DND-41 (cell line): ENCODE data around the gene GLIS2.

Experiments
- EZH2 ChIP-seq: IDR thresholded peaks from 3 replicates; pipeline ENCODE4 v1.6.1; 2012; ENCODE audit warnings: borderline replicate concordance, low read depth, mild to moderate bottlenecking, moderate library complexity, low read length, inconsistent platforms; ENCODE audit not compliant: severe bottlenecking
- TF ChIP-seq, protein P1 (sequence below): IDR thresholded peaks from 2 replicates; pipeline ENCODE4 v1.5.1; 2012; ENCODE audit warnings: borderline replicate concordance, low read length, moderate library complexity, mild to moderate bottlenecking; ENCODE audit not compliant: poor library complexity, severe bottlenecking; ENCODE audit errors: extremely low read depth

DNA sequence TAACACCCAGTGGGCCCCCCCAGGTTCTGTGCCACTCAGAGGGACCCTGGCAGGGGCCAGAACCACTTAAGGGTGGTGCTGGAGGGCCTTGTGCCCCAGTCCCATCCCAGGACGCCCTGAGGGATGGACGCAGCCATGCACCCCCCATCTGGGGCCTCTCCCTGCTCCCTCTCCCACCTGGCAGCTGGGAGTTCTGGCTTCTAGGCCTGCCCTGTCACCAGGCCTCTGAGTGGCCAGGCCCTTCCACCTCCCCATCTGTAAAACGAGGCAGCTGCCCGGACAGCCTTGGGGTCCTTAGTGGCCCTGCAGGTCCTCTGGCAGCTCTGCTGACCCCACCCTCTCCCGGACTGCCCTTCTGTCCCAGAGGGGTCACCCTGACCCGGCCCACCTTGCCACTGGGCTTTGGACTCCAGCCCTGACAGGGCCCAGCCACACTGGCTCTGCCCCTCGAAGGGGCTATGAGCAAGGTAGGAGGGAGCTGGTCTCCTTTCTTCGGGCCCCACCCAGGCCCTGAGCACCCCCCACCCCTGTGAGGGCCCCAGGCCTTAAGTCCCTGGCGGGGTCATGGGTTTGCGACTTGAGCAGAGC is 22.9 kb downstream of the GLIS2 start:
- TF ChIP-seq, protein P1, sequence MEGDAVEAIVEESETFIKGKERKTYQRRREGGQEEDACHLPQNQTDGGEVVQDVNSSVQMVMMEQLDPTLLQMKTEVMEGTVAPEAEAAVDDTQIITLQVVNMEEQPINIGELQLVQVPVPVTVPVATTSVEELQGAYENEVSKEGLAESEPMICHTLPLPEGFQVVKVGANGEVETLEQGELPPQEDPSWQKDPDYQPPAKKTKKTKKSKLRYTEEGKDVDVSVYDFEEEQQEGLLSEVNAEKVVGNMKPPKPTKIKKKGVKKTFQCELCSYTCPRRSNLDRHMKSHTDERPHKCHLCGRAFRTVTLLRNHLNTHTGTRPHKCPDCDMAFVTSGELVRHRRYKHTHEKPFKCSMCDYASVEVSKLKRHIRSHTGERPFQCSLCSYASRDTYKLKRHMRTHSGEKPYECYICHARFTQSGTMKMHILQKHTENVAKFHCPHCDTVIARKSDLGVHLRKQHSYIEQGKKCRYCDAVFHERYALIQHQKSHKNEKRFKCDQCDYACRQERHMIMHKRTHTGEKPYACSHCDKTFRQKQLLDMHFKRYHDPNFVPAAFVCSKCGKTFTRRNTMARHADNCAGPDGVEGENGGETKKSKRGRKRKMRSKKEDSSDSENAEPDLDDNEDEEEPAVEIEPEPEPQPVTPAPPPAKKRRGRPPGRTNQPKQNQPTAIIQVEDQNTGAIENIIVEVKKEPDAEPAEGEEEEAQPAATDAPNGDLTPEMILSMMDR = no peak
- TF ChIP-seq EZH2 = no peak
